ENCODE data around the gene MRM2.

The MRM2 gene

DNA sequence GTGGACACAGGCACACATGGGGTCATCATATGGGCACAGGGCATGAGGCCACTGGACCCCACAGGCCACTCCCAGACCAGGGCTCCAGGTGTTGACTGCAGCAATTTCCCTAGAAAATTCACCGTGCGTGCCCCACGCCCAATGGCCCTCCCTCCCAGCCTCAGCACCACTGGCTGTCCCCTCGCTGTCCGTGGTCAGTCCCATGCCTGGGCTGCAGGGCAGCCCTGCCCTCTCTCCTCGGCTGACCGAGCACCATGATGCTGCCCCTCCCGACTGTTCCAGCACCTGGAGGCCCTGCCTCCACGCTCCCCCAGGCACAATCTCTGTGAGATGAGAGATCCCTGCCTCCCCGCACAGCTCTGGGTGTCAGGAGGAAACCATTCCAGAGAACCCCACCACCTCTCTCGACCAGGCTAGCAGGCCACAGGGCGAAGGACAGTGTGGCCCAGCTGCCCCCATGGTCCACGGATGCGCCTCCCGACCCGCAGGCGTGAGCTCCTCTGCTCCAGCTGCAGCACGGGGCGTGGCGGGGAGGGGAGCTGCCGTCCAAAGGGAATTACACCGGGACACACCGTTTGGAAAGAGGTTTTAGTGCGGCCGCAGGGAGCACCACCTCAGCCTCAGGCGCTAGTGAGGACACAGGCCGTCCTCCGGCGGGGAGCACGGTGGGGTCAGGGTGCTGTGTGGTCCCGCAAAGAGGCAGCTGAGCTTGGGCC is 12.6 kb upstream of the MRM2 start:
- H3K4me3 ChIP-seq (ENCODE audit: low read length), result no peak overlapping the region
- TF ChIP-seq, protein P1, sequence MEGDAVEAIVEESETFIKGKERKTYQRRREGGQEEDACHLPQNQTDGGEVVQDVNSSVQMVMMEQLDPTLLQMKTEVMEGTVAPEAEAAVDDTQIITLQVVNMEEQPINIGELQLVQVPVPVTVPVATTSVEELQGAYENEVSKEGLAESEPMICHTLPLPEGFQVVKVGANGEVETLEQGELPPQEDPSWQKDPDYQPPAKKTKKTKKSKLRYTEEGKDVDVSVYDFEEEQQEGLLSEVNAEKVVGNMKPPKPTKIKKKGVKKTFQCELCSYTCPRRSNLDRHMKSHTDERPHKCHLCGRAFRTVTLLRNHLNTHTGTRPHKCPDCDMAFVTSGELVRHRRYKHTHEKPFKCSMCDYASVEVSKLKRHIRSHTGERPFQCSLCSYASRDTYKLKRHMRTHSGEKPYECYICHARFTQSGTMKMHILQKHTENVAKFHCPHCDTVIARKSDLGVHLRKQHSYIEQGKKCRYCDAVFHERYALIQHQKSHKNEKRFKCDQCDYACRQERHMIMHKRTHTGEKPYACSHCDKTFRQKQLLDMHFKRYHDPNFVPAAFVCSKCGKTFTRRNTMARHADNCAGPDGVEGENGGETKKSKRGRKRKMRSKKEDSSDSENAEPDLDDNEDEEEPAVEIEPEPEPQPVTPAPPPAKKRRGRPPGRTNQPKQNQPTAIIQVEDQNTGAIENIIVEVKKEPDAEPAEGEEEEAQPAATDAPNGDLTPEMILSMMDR (IDR thresholded peaks at IDR 0.05; ENCODE audit: insufficient read depth, low read depth, low read length, missing control alignments), result no peak
- DNase-seq (ENCODE audit: low read depth), result no peak

DNA sequence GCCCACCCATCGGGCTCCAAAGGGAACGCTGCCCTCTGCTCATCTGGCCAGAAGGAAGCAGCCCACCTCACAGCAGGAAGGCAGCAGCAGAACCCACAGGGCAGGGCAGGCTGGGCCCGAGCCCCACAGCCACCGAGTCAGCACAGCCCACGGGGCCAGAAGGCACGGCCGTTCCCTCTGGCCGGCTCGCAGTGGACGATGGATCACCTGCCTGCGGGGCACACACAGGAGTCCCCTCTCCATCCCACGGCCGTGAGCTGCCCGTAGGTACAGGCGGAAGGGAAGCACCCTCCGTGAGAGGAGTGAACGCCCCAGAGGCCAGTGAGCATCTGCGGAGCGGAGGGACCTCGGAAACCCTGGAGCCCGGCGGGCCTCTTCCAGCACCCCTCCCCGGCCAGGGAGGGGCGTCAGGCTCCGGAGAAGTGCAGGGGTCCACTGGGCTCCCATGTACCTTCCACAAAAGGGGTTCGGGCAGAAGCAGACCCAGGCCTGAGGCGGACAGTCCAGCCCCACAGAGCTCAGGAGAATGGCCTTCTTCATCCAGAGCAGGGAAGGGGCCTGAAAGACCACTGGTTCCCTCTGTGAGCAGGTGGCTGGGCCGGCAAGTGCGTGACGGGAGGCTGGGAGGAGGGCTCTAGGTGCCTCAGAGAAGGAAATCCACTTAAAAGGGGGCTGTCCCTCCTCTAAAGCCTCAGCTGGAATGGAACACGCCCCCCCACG is 11.7 kb upstream of the MRM2 start:
- no peak for DNase-seq (ENCODE audit: low read depth)
- no peak overlapping the region for H3K4me3 ChIP-seq (ENCODE audit: low read length)
- TF ChIP-seq, protein P1 (IDR thresholded peaks at IDR 0.05; ENCODE audit: insufficient read depth, low read depth, low read length, missing control alignments), result no peak

DNA sequence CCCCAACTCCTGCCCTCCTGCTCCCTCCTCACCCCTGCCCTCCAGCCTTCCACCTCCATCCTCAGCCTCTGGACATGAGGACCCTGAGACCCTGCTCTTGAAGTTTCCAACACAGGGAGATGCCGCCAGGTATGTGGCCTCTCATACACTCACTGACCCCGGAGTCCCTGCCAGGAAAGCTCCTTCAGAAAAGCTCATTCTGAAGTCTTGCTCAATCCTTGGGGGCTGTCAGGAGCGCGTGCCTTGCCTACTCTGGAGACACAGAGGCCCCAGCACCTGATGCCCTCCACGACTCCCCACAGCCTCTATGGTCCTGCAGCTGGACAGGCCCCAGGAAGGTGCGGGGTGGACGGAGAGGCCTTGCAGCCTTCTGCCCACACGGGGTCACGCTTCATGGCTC is 11.0 kb upstream of the MRM2 start:
- TF ChIP-seq, protein P1 (IDR thresholded peaks at IDR 0.05; ENCODE audit: insufficient read depth, low read depth, low read length, missing control alignments), result no peak
- no peak for DNase-seq (ENCODE audit: low read depth)
- no peak overlapping the region for H3K4me3 ChIP-seq (ENCODE audit: low read length)

DNA sequence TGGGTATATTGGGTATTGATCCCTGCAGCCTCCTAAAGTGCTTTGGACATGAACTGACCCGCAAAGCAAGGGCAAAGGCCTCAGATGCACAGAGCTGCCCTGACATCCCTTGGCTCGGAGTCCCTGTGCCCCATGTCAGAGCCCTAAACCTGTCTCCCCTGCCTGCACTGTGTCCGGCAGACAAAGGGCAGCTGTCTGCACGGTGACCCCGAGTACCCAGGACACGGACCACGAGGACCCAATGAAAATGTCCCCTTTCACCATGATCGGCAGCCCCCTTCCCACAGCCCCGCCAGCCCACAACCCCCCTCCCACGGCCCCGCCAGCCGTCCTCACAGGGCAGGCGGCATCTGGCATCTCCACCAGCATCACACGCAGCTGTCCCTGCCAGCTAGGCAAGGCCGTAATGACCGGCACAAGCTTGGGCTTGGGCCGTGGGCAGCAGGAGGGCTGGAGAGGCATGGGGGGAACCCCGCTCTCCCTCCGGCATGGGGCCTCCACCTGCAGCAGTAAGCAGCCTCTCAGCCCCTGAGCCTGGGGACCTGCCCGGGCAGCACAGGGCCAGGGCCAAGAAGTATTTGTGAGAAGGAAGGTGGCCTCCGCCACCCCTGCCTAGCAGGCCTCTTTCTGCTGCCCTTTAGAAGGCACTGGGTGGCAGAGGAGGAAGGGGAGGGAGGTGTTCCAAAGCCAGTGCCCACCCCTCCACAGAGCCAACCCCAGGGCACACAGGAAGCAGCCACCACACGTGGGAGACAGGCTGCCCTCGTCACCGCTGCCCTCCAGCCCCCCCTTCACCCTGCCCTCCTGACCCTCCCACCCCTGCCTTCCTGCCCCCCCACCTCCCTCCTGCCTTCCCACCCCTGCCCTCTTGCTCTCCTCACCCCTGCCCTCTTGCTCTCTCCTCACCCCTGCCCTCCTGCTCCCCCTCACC is 10.1 kb upstream of the MRM2 start:
- H3K4me3 ChIP-seq (ENCODE audit: low read length), result no peak overlapping the region
- TF ChIP-seq, protein P1 (IDR thresholded peaks at IDR 0.05; ENCODE audit: insufficient read depth, low read depth, low read length, missing control alignments), result no peak
- no peak for DNase-seq (ENCODE audit: low read depth)

DNA sequence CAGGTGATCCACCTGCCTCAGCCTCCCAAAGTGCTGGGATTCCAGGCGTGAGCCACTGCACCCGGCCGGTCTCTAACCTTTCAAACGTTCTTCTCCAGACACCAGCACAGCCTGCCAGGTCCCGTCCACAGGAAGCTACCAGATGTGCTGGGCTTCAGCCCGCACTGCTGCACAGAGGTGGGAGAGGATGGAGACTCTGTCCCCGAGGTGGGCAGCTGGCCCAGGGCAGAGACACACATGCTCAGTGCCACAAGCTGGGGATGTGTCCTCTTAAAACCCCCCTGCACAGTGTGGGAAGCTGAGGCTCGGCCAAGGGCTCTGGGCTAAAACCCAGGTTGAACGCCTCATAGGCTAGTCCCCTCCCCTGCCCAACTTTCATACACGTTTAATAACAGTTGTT is 9.4 kb upstream of the MRM2 start:
- H3K4me3 ChIP-seq (ENCODE audit: low read length), result no peak overlapping the region
- TF ChIP-seq, protein P1 (IDR thresholded peaks at IDR 0.05; ENCODE audit: insufficient read depth, low read depth, low read length, missing control alignments), result no peak
- DNase-seq (ENCODE audit: low read depth), result no peak

DNA sequence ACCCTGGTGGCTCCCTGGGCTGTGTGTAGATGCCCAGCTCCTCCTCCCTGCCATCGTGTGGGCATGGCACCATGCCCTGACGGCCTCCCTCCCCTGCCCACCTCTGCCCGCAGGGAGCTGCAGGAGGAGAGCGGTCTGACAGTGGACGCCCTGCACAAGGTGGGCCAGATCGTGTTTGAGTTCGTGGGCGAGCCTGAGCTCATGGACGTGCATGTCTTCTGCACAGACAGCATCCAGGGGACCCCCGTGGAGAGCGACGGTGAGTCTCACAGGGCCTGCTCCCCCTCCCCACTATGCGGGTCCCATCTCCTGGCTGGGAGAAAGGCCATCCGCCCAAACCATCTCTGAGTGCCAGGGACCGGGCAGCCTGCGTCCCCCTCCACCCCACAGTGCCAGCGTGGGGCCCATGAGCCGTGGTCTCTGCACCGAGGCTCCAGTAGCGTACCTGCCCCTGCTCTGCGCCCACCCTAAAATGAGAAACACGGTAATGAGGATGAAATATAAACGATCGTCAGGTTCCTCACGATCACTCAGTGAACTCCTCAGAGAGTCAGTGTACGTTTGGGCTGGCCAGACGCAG is 7.8 kb upstream of the MRM2 start:
- H3K4me3 ChIP-seq (ENCODE audit: low read length), result no peak overlapping the region
- TF ChIP-seq, protein P1 (IDR thresholded peaks at IDR 0.05; ENCODE audit: insufficient read depth, low read depth, low read length, missing control alignments), result no peak
- DNase-seq (ENCODE audit: low read depth), result no peak
